Measurements from ENCODE around the gene DDR1. TPM values are rescaled to one million over a fixed set of nuclear protein-coding genes. Genes with fewer than 3 reads are reported as not detected.

Gene DDR1
- polyA plus RNA-seq, 1 donor from 2014 or later, result 196 TPM

DNA sequence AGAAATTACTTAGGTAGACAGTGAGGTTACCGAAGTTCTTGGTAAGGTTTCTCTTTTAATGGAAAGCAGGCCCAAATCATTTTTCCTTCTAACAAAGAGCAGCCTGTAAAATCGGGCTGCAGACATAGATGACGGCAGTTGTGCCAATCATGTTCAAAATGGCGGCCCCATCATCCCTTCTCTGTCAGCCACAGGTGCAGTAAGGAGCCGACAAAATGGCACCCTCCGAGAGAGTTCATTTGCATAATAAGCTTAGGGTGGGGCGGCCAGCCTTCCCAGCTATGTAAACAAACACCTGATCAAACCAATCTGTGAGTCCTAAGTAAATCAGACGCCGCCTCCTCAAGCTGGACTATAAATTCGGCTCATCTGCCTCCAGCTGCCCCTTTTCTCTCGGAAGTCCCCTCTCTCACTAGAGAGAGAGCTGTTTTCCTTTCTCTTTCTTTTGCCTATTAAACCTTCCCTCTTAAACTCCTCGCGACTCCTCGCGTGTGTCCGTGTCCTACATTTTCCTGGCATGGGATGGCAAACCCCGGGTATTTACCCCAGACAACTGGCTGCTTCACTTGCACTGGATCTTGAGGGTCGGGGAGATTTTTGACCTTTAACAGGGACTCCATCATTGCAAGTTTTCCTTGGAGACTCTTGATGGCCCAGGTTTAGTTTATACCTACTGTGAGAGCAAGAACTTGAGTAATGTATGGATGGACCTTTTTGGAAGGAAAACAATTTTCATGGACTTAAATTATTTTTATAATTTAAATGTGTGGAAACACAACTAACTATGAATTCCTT, 8.9 kb upstream of the DDR1 start:
- Histone ChIP-seq H3K36me3 (ENCODE audit: insufficient read depth, low read length) (no peaks in the 10 kb centered on the region), H3K9ac (ENCODE audit: low read length) (no peak overlapping the region), H2AFZ (ENCODE audit: low read depth, low read length) (no peak overlapping the region), H3K79me2 (replicated peaks; ENCODE audit: insufficient read depth, low read length) (peaks cover 22% of the 10 kb centered on the region), H3K9me3 (ENCODE audit: low read length) (peaks cover 4% of the 10 kb centered on the region), H3F3A (ENCODE audit: insufficient read depth, low read length, poor library complexity, severe bottlenecking) (peaks cover 8% of the 10 kb centered on the region), H3K27ac (ENCODE audit: low read length) (no peak overlapping the region), H3K27me3 (ENCODE audit: insufficient read depth, low read depth, low read length) (no peaks in the 10 kb centered on the region), H3K4me3 (ENCODE audit: low read length) (no peak overlapping the region), H3K9me2 (ENCODE audit: insufficient read depth, low read length) (no peaks in the 10 kb centered on the region), H4K20me1 (ENCODE audit: insufficient read depth) (no peaks in the 10 kb centered on the region), H3K4me2 (ENCODE audit: low read length) (no peak overlapping the region)
- no peak for TF ChIP-seq POLR2AphosphoS5 (IDR thresholded peaks at IDR 0.05)
- TF ChIP-seq, protein P1, sequence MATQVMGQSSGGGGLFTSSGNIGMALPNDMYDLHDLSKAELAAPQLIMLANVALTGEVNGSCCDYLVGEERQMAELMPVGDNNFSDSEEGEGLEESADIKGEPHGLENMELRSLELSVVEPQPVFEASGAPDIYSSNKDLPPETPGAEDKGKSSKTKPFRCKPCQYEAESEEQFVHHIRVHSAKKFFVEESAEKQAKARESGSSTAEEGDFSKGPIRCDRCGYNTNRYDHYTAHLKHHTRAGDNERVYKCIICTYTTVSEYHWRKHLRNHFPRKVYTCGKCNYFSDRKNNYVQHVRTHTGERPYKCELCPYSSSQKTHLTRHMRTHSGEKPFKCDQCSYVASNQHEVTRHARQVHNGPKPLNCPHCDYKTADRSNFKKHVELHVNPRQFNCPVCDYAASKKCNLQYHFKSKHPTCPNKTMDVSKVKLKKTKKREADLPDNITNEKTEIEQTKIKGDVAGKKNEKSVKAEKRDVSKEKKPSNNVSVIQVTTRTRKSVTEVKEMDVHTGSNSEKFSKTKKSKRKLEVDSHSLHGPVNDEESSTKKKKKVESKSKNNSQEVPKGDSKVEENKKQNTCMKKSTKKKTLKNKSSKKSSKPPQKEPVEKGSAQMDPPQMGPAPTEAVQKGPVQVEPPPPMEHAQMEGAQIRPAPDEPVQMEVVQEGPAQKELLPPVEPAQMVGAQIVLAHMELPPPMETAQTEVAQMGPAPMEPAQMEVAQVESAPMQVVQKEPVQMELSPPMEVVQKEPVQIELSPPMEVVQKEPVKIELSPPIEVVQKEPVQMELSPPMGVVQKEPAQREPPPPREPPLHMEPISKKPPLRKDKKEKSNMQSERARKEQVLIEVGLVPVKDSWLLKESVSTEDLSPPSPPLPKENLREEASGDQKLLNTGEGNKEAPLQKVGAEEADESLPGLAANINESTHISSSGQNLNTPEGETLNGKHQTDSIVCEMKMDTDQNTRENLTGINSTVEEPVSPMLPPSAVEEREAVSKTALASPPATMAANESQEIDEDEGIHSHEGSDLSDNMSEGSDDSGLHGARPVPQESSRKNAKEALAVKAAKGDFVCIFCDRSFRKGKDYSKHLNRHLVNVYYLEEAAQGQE (IDR thresholded peaks at IDR 0.05; ENCODE audit: borderline replicate concordance), result no peak
- TF ChIP-seq SMC3 (conservative IDR thresholded peaks at IDR 0.05; ENCODE audit: poor library complexity), result no peak
- TF ChIP-seq, protein P2, sequence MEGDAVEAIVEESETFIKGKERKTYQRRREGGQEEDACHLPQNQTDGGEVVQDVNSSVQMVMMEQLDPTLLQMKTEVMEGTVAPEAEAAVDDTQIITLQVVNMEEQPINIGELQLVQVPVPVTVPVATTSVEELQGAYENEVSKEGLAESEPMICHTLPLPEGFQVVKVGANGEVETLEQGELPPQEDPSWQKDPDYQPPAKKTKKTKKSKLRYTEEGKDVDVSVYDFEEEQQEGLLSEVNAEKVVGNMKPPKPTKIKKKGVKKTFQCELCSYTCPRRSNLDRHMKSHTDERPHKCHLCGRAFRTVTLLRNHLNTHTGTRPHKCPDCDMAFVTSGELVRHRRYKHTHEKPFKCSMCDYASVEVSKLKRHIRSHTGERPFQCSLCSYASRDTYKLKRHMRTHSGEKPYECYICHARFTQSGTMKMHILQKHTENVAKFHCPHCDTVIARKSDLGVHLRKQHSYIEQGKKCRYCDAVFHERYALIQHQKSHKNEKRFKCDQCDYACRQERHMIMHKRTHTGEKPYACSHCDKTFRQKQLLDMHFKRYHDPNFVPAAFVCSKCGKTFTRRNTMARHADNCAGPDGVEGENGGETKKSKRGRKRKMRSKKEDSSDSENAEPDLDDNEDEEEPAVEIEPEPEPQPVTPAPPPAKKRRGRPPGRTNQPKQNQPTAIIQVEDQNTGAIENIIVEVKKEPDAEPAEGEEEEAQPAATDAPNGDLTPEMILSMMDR (IDR thresholded peaks at IDR 0.05; ENCODE audit: poor library complexity, severe bottlenecking), result no peak
- TF ChIP-seq MXI1 (conservative IDR thresholded peaks at IDR 0.05; ENCODE audit: poor library complexity, severe bottlenecking), result no peak
- TF ChIP-seq EZH2 (IDR thresholded peaks at IDR 0.05; ENCODE audit: borderline replicate concordance, insufficient read depth, low read length, poor library complexity, severe bottlenecking), result no peak
- TF ChIP-seq EP300 (conservative IDR thresholded peaks at IDR 0.05; ENCODE audit: poor library complexity, severe bottlenecking), result no peak
- no peak for TF ChIP-seq TAF1 (IDR thresholded peaks at IDR 0.05; ENCODE audit: low read depth)
- TF ChIP-seq RAD21 (conservative IDR thresholded peaks at IDR 0.05), result no peak

- TF ChIP-seq, protein P1 (IDR thresholded peaks at IDR 0.05; ENCODE audit: borderline replicate concordance), result no peak
- TF ChIP-seq MXI1 (conservative IDR thresholded peaks at IDR 0.05; ENCODE audit: poor library complexity, severe bottlenecking), result no peak
- Histone ChIP-seq H3K9ac (ENCODE audit: low read length) (no peak overlapping the region), H3K4me3 (ENCODE audit: low read length) (no peak overlapping the region), H3K79me2 (replicated peaks; ENCODE audit: insufficient read depth, low read length) (peaks cover 30% of the 10 kb centered on the region), H3K9me2 (ENCODE audit: insufficient read depth, low read length) (no peaks in the 10 kb centered on the region), H3K36me3 (ENCODE audit: insufficient read depth, low read length) (no peaks in the 10 kb centered on the region), H2AFZ (ENCODE audit: low read depth, low read length) (no peak overlapping the region), H3K27ac (ENCODE audit: low read length) (no peak overlapping the region), H3K9me3 (ENCODE audit: low read length) (no peaks in the 10 kb centered on the region), H4K20me1 (ENCODE audit: insufficient read depth) (no peaks in the 10 kb centered on the region), H3K4me2 (ENCODE audit: low read length) (no peak overlapping the region), H3F3A (ENCODE audit: insufficient read depth, low read length, poor library complexity, severe bottlenecking) (peaks cover 9% of the 10 kb centered on the region), H3K27me3 (ENCODE audit: insufficient read depth, low read depth, low read length) (no peaks in the 10 kb centered on the region)
These were observed 8.1 kb upstream of the DDR1 start for GRCh38 chr6:30876039-30876730.
